Erythroblast (primary cell): ENCODE data around the gene SCNN1G.

ENCODE experiments used
- GATA1 ChIP-seq: IDR thresholded peaks from 2 replicates; pipeline ENCODE4 v1.6.1; 2011; ENCODE audit warnings: low read depth, mild to moderate bottlenecking, control low read depth, low read length, moderate library complexity
- POLR2A ChIP-seq: IDR thresholded peaks from 2 replicates; pipeline ENCODE4 v1.6.1; 2011; ENCODE audit warnings: mild to moderate bottlenecking, low read length

DNA sequence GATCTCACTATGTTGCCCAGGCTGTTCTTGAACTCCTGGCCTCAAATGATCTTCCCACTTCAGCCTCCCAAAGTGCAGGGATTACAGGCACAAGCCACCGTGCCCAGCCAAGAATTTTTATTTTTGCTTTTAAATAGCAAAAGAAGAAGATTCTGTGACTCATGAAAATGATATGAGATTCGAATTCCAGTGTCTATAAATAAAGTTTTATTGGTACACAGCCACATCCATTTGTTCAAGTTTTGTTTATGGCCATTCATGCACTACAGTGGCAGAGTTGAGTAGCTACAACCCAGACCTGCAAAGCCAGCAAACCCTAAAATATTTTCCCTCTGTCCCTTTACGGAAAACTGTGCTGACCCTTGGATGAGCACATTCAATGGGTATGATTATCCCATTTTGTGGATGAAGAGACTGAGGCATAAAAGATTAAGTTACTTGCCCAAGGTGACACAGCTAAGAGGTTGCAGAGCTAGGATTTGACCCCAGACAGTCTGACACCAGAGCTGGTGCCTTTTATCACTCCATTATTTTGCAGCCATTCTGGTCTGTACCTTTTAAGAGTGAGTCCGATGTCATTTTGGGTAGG lies 34.2 kb downstream of the SCNN1G start:
- TF ChIP-seq POLR2A (no peak), GATA1 (no peak)
